Measurements from ENCODE around the gene STARD3. TPM values are rescaled to one million over a fixed set of nuclear protein-coding genes. Genes with fewer than 3 reads are reported as not detected.
A peak's percentile ranks its signal among the peaks of the same experiment; 100 is the strongest.

Gene STARD3
- total and polyA plus RNA-seq, 9 of the 15 experiments (the other 6 are each of a cell fraction or from before 2014, with no cell fraction given), result 0.63 to 87.0 (median 46.0) TPM

DNA sequence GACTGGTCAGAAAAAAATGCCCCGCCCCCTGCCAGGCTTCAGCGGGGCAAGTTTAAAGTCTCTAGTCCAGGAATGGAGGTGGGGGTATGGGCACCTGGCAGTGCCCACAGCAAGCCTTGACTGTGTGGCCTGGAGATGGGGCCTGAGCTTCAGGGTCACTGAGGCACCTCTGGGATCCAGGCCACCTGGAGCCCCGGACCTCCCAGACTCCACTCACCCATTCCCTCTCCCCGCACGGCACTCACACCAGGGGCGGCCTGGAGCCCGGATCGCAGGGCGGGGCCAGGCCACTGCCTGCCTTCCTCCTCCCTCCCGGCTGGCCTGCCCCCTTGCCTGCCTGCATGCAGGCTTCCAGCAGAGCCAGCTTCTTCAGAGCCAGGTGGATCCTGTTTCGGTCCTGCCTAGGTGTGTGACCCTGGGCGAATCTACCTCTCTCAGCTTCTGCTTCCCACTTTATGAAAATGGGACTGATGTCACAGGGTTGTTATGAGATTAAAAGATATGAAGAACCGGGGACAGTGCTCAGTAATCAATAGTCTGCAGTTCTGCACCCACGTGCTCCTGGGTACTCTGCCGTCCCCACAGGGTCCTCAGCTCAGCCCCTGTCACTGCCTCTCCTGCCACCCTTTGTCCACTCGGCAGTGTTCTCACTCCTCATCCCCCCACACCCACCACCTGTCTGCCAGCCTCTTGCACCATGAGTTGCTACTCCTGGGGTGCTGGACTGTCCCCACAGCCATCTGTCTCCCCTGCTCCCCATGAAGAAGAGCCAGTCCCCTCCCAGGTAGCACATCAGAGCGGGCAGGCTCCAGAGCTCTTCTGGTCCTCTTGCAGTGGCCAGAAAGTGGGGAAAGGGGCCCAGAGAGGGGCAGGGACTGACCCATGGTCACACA is 27.0 kb downstream of the STARD3 start (continued):
- TF ChIP-seq ZNF707 (CRISPR knock-in tag; conservative IDR thresholded peaks at IDR 0.05) (no peak), GTF2B (IDR thresholded peaks at IDR 0.05; ENCODE audit: extremely low read depth, insufficient read length) (no peak), ZBTB8A (IDR thresholded peaks at IDR 0.05; ENCODE audit: partially characterized antibody) (no peak), DIDO1 (tag; IDR thresholded peaks at IDR 0.05; ENCODE audit: low read depth) (no peak), SREBF1 (IDR thresholded peaks at IDR 0.05; ENCODE audit: borderline replicate concordance, low read depth, low read length) (no peak), YY1 (IDR thresholded peaks at IDR 0.05; ENCODE audit: borderline replicate concordance in 1 of 3, control insufficient read depth in 1 of 3, extremely low read depth in 1 of 3, insufficient read depth in 3 of 3, insufficient read length in 1 of 3, insufficient replicate concordance in 2 of 3, low read depth in 1 of 3, low read length in 2 of 3) (peak in 1 of 3 experiments; percentile 10), MLX (CRISPR knock-in tag; conservative IDR thresholded peaks at IDR 0.05) (no peak), MXI1 (IDR thresholded peaks at IDR 0.05; ENCODE audit: low read depth, low read length) (no peak), ZNF668 (CRISPR knock-in tag; IDR thresholded peaks at IDR 0.05) (no peak), HNRNPLL (IDR thresholded peaks at IDR 0.05; ENCODE audit: low read depth, low read length, poor library complexity, severe bottlenecking) (no peak), MTA1 (IDR thresholded peaks at IDR 0.05; ENCODE audit: borderline replicate concordance) (no peak), ATF7 (IDR thresholded peaks at IDR 0.05) (0 out of 2 replicates have a peak, but pooled peaks have one; percentile 18), KHSRP (IDR thresholded peaks at IDR 0.05) (no peak)
- TF ChIP-seq, protein P1, sequence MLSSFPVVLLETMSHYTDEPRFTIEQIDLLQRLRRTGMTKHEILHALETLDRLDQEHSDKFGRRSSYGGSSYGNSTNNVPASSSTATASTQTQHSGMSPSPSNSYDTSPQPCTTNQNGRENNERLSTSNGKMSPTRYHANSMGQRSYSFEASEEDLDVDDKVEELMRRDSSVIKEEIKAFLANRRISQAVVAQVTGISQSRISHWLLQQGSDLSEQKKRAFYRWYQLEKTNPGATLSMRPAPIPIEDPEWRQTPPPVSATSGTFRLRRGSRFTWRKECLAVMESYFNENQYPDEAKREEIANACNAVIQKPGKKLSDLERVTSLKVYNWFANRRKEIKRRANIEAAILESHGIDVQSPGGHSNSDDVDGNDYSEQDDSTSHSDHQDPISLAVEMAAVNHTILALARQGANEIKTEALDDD (IDR thresholded peaks at IDR 0.05), result no peak
- TF ChIP-seq, protein P2, sequence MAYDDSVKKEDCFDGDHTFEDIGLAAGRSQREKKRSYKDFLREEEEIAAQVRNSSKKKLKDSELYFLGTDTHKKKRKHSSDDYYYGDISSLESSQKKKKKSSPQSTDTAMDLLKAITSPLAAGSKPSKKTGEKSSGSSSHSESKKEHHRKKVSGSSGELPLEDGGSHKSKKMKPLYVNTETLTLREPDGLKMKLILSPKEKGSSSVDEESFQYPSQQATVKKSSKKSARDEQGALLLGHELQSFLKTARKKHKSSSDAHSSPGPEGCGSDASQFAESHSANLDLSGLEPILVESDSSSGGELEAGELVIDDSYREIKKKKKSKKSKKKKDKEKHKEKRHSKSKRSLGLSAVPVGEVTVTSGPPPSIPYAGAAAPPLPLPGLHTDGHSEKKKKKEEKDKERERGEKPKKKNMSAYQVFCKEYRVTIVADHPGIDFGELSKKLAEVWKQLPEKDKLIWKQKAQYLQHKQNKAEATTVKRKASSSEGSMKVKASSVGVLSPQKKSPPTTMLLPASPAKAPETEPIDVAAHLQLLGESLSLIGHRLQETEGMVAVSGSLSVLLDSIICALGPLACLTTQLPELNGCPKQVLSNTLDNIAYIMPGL (CRISPR knock-in tag; IDR thresholded peaks at IDR 0.05), result no peak
- TF ChIP-seq, protein P3, sequence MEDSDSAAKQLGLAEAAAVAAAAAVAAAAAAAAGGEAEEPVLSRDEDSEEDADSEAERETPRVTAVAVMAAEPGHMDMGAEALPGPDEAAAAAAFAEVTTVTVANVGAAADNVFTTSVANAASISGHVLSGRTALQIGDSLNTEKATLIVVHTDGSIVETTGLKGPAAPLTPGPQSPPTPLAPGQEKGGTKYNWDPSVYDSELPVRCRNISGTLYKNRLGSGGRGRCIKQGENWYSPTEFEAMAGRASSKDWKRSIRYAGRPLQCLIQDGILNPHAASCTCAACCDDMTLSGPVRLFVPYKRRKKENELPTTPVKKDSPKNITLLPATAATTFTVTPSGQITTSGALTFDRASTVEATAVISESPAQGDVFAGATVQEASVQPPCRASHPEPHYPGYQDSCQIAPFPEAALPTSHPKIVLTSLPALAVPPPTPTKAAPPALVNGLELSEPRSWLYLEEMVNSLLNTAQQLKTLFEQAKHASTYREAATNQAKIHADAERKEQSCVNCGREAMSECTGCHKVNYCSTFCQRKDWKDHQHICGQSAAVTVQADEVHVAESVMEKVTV (CRISPR knock-in tag; IDR thresholded peaks at IDR 0.05), result no peak
- TF ChIP-seq, protein P4, sequence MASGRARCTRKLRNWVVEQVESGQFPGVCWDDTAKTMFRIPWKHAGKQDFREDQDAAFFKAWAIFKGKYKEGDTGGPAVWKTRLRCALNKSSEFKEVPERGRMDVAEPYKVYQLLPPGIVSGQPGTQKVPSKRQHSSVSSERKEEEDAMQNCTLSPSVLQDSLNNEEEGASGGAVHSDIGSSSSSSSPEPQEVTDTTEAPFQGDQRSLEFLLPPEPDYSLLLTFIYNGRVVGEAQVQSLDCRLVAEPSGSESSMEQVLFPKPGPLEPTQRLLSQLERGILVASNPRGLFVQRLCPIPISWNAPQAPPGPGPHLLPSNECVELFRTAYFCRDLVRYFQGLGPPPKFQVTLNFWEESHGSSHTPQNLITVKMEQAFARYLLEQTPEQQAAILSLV (tag; IDR thresholded peaks at IDR 0.05), result no peak
